Osteoblast (primary cell): ENCODE measurements around the gene ACTR3C. TPM values are rescaled to one million over a fixed set of nuclear protein-coding genes. Genes with fewer than 3 reads are reported as not detected.
A peak's percentile ranks its signal among the peaks of the same experiment; 100 is the strongest.

Experiments used
- DNase-seq: peaks from one replicate; pipeline ENCODE4 v3.0.0; 2011; ENCODE audit warnings: low spot score, mixed read lengths; ENCODE audit not compliant: insufficient read length; ENCODE audit errors: missing footprints
- H2AFZ ChIP-seq: 2 replicates; pipeline ENCODE4 v1.6.0; 2011; ENCODE audit warnings: mild to moderate bottlenecking, low read length
- H3K27ac ChIP-seq: 2 replicates; pipeline ENCODE4 v1.5.1; 2011; ENCODE audit warnings: mild to moderate bottlenecking, low read depth, low read length, moderate library complexity
- H3K27me3 ChIP-seq: 2 replicates; pipeline ENCODE4 v1.6.0; 2012; ENCODE audit warnings: mild to moderate bottlenecking, control low read depth, inconsistent platforms, low read length, moderate library complexity; ENCODE audit not compliant: insufficient read depth
- H3K36me3 ChIP-seq: 2 replicates; pipeline ENCODE4 v1.5.1; 2011; ENCODE audit warnings: mild to moderate bottlenecking, low read length, control low read depth, moderate library complexity; ENCODE audit not compliant: insufficient read depth
- H3K4me1 ChIP-seq: 2 replicates; pipeline ENCODE4 v1.5.1; 2011; ENCODE audit warnings: mild to moderate bottlenecking, low read length, control low read depth, moderate library complexity; ENCODE audit not compliant: insufficient read depth
- H3K4me2 ChIP-seq: 2 replicates; pipeline ENCODE4 v1.6.0; 2011; ENCODE audit warnings: mild to moderate bottlenecking, low read length; ENCODE audit not compliant: insufficient read depth
- H3K4me3 ChIP-seq: fragments of 200-600 bp; sonication (generic); 3 replicates; pipeline ENCODE4 v1.5.1; 2012; ENCODE audit warnings: mild to moderate bottlenecking, low read length, inconsistent platforms; ENCODE audit not compliant: insufficient read depth
- H3K79me2 ChIP-seq: 2 replicates; pipeline ENCODE4 v1.6.0; 2012; ENCODE audit warnings: mild to moderate bottlenecking, low read length, control low read depth, inconsistent platforms; ENCODE audit not compliant: insufficient read depth
- H3K9me3 ChIP-seq: 2 replicates; pipeline ENCODE4 v1.5.1; 2011; ENCODE audit warnings: low read depth, low read length, control low read depth
- H4K20me1 ChIP-seq: 2 replicates; pipeline ENCODE4 v1.6.0; 2012; ENCODE audit warnings: mild to moderate bottlenecking, low read length, control low read depth; ENCODE audit not compliant: insufficient read depth
- CTCF ChIP-seq: IDR thresholded peaks from 2 replicates; pipeline ENCODE4 v1.5.1; 2011; ENCODE audit warnings: mild to moderate bottlenecking, low read depth, low read length, moderate library complexity; ENCODE audit errors: extremely low read depth
- total RNA-seq: library from RNA; depleted of rRNA; stranded (reverse); fragments of >200 nt; gene quantifications from 2 replicates; pipeline ENCODE4 v1.2.3, GENCODE V29; 2012

Gene ACTR3C
- total RNA-seq, 1 donor, result 1.8 TPM

GRCh38 chr7:150365673-150366398 lies 42.5 kb upstream of the ACTR3C start:
- H3K9me3 ChIP-seq, result no peaks in the 10 kb centered on the region
- no peak overlapping the region for H3K4me3 ChIP-seq
- no peak overlapping the region for H3K27ac ChIP-seq
- peaks cover 17% of the 10 kb centered on the region for H3K79me2 ChIP-seq
- no peaks in the 10 kb centered on the region for H3K27me3 ChIP-seq
- H3K4me1 ChIP-seq, result peaks cover 21% of the 10 kb centered on the region
- H4K20me1 ChIP-seq, result peaks cover 13% of the 10 kb centered on the region
- no peak for DNase-seq
- no peaks in the 10 kb centered on the region for H3K36me3 ChIP-seq
- H3K4me2 ChIP-seq, result no peak overlapping the region
- TF ChIP-seq CTCF, result no peak
- no peak overlapping the region for H2AFZ ChIP-seq

- H3K4me3 ChIP-seq, result no peak overlapping the region
- H3K4me2 ChIP-seq, result no peak overlapping the region
- peaks cover 15% of the 10 kb centered on the region for H3K4me1 ChIP-seq
- DNase-seq, result no peak
- no peak for TF ChIP-seq CTCF
- H2AFZ ChIP-seq, result no peak overlapping the region
- H3K79me2 ChIP-seq, result peaks cover 14% of the 10 kb centered on the region
- H3K9me3 ChIP-seq, result no peaks in the 10 kb centered on the region
- H3K27ac ChIP-seq, result no peak overlapping the region
- H3K27me3 ChIP-seq, result no peaks in the 10 kb centered on the region
- H3K36me3 ChIP-seq, result no peaks in the 10 kb centered on the region
- H4K20me1 ChIP-seq, result peaks cover 9% of the 10 kb centered on the region
Observed at GRCh38 chr7:150365194-150365593, 41.8 kb upstream of the ACTR3C start.

GRCh38 chr7:150363872-150364271 lies 40.5 kb upstream of the ACTR3C start:
- no peak for TF ChIP-seq CTCF
- Histone ChIP-seq H3K79me2 (peaks cover 1% of the 10 kb centered on the region), H3K27me3 (no peaks in the 10 kb centered on the region), H2AFZ (no peak overlapping the region), H3K36me3 (no peaks in the 10 kb centered on the region), H3K4me3 (no peak overlapping the region), H3K27ac (no peak overlapping the region), H3K4me2 (no peak overlapping the region), H3K9me3 (no peaks in the 10 kb centered on the region), H4K20me1 (no peaks in the 10 kb centered on the region), H3K4me1 (peaks cover 5% of the 10 kb centered on the region)
- DNase-seq, result no peak

- no peak for TF ChIP-seq CTCF
- DNase-seq, result peak; percentile 77
- Histone ChIP-seq H3K27ac (no peak overlapping the region), H3K9me3 (no peaks in the 10 kb centered on the region), H4K20me1 (no peaks in the 10 kb centered on the region), H3K36me3 (no peaks in the 10 kb centered on the region), H3K4me1 (peaks cover 5% of the 10 kb centered on the region), H3K79me2 (no peaks in the 10 kb centered on the region), H3K4me3 (no peak overlapping the region), H3K4me2 (no peak overlapping the region), H3K27me3 (no peaks in the 10 kb centered on the region), H2AFZ (no peak overlapping the region)
Observed at GRCh38 chr7:150363370-150363769, 40.0 kb upstream of the ACTR3C start.
